OCI-LY1 (cell line): Measurements from ENCODE around the gene GLI3.

Experiments
- CTCF ChIP-seq: fragments of 200-600 bp; sonication (generic), shearing (Covaris generic); IDR thresholded peaks from 2 replicates; pipeline ENCODE4 v1.5.1; 2017; ENCODE audit warnings: mild to moderate bottlenecking, antibody characterized with exemption, low read length, moderate library complexity, mixed read lengths
- EZH2 ChIP-seq: fragments of 200-600 bp; sonication (generic), shearing (Covaris generic); IDR thresholded peaks from 2 replicates; pipeline ENCODE4 v1.8.0; 2017; ENCODE audit warnings: borderline replicate concordance, mixed run types, mild to moderate bottlenecking, antibody characterized with exemption, low read length, moderate library complexity, mixed read lengths

- TF ChIP-seq EZH2 (no peak), CTCF (no peak)
These were observed 167.4 kb downstream of the GLI3 start for GRCh38 chr7:42069590-42069989.
